Activated CD4-positive, alpha-beta T cell treated with anti-CD3 and anti-CD28 coated beads, Interleukin-2, amount 10 ng/mL, durations not matched to agents 7 days and 5 days (primary cell): ENCODE measurements around the gene RRBP1. TPM values are rescaled to one million over a fixed set of nuclear protein-coding genes. Genes with fewer than 3 reads are reported as not detected.

Experiments used
- CTCF ChIA-PET: fragments of 350-600 bp; sonication (Branson Sonifier 250); formaldehyde crosslinking; loops from one replicate; lab custom pipeline; 2021; ENCODE audit warnings: antibody characterized with exemption; lab: Charles Lee
- POLR2A ChIA-PET: fragments of 350-600 bp; sonication (Branson Sonifier 250); formaldehyde crosslinking; loops from one replicate; lab custom pipeline; 2021; ENCODE audit warnings: antibody characterized with exemption; lab: Charles Lee
- DNase-seq: peaks from one replicate; pipeline ENCODE4 v3.0.0-alpha.2; 2020
- H3K27ac Mint-ChIP-seq: one replicate; pipeline ENCODE4 v1.8.0; 2021; ENCODE audit warnings: mild to moderate bottlenecking, moderate library complexity, mixed read lengths
- H3K27me3 Mint-ChIP-seq: one replicate; pipeline ENCODE4 v1.8.0; 2021; ENCODE audit warnings: mixed read lengths
- H3K36me3 Mint-ChIP-seq: one replicate; pipeline ENCODE4 v1.8.0; 2021; ENCODE audit warnings: low read depth, mixed read lengths
- H3K4me1 Mint-ChIP-seq: one replicate; pipeline ENCODE4 v1.8.0; 2021; ENCODE audit warnings: mixed read lengths
- H3K4me3 Mint-ChIP-seq: one replicate; pipeline ENCODE4 v1.8.0; 2021; ENCODE audit warnings: mild to moderate bottlenecking, moderate library complexity, mixed read lengths
- H3K9me3 Mint-ChIP-seq: one replicate; pipeline ENCODE4 v1.8.0; 2021; ENCODE audit warnings: mixed read lengths
- total RNA-seq, 2 experiments: library from RNA; stranded (reverse); gene quantifications; one replicate each; pipeline ENCODE4 v1.2.3, GENCODE V29; 2021

RRBP1 gene
- total RNA-seq, 2 experiments from 2014 or later = 50.8 to 52.1 TPM

- H3K9me3 Mint-ChIP-seq = no peaks in the 10 kb centered on the region
- H3K4me1 Mint-ChIP-seq = peaks cover 30% of the 10 kb centered on the region
- no peak overlapping the region for H3K27ac Mint-ChIP-seq
- POLR2A ChIA-PET = no interaction called here
- CTCF ChIA-PET = interaction anchor here (0.6 to 1.1 kb wide), 3 partner anchors 27 to 263 kb away, joined by 3 to 4 read pairs (median 3); no protein-coding TSS in a partner anchor
- peaks cover 16% of the 10 kb centered on the region for H3K36me3 Mint-ChIP-seq
- H3K27me3 Mint-ChIP-seq = no peaks in the 10 kb centered on the region
- DNase-seq = no peak
- no peak overlapping the region for H3K4me3 Mint-ChIP-seq
These were observed 6.3 kb downstream of the RRBP1 start for GRCh38 chr20:17675519-17676377.

GRCh38 chr20:17674722-17675518 is 7.1 kb downstream of the RRBP1 start:
- Mint-ChIP-seq H3K9me3 (no peaks in the 10 kb centered on the region), H3K27me3 (no peaks in the 10 kb centered on the region), H3K4me1 (peaks cover 22% of the 10 kb centered on the region), H3K4me3 (no peak overlapping the region), H3K36me3 (peaks cover 17% of the 10 kb centered on the region), H3K27ac (no peak overlapping the region)
- CTCF ChIA-PET = interaction anchor here (0.6 to 1.1 kb wide), 2 partner anchors 28 to 116 kb away, joined by 3 to 4 read pairs; no protein-coding TSS in a partner anchor
- DNase-seq = no peak
- POLR2A ChIA-PET = no interaction called here

- no peak overlapping the region for H3K4me3 Mint-ChIP-seq
- peaks cover 8% of the 10 kb centered on the region for H3K36me3 Mint-ChIP-seq
- H3K4me1 Mint-ChIP-seq = peaks cover 8% of the 10 kb centered on the region
- H3K9me3 Mint-ChIP-seq = no peaks in the 10 kb centered on the region
- H3K27ac Mint-ChIP-seq = no peak overlapping the region
- CTCF ChIA-PET = no interaction called here
- no peak for DNase-seq
- no peaks in the 10 kb centered on the region for H3K27me3 Mint-ChIP-seq
- POLR2A ChIA-PET = no interaction called here
These were observed 9.0 kb downstream of the RRBP1 start for GRCh38 chr20:17673084-17673483.

- H3K4me3 Mint-ChIP-seq = no peak overlapping the region
- POLR2A ChIA-PET = no interaction called here
These were observed 10.5 kb downstream of the RRBP1 start for GRCh38 chr20:17671565-17671964.

GRCh38 chr20:17671011-17671410 is 11.0 kb downstream of the RRBP1 start:
- Mint-ChIP-seq H3K27me3 (no peaks in the 10 kb centered on the region), H3K27ac (no peak overlapping the region), H3K9me3 (no peaks in the 10 kb centered on the region), H3K36me3 (peaks cover 14% of the 10 kb centered on the region), H3K4me1 (peaks cover 11% of the 10 kb centered on the region), H3K4me3 (no peak overlapping the region)
- POLR2A ChIA-PET = no interaction called here
- CTCF ChIA-PET = no interaction called here
- no peak for DNase-seq

More at GRCh38 chr20:17671565-17671964, 10.5 kb downstream of the RRBP1 start:
- Mint-ChIP-seq H3K36me3 (peaks cover 14% of the 10 kb centered on the region), H3K27me3 (no peaks in the 10 kb centered on the region), H3K4me1 (peaks cover 8% of the 10 kb centered on the region), H3K27ac (no peak overlapping the region), H3K9me3 (no peaks in the 10 kb centered on the region)
- DNase-seq = no peak
- CTCF ChIA-PET = no interaction called here

- ChIA-PET POLR2A (no interaction called here), CTCF (no interaction called here)
- Mint-ChIP-seq H3K36me3 (peaks cover 14% of the 10 kb centered on the region), H3K9me3 (no peaks in the 10 kb centered on the region), H3K4me1 (peaks cover 21% of the 10 kb centered on the region), H3K27ac (no peak overlapping the region), H3K4me3 (no peak overlapping the region), H3K27me3 (no peaks in the 10 kb centered on the region)
- no peak for DNase-seq
These were observed 12.6 kb downstream of the RRBP1 start for GRCh38 chr20:17669306-17669931.

GRCh38 chr20:17668432-17668831 is 13.6 kb downstream of the RRBP1 start:
- Mint-ChIP-seq H3K9me3 (no peaks in the 10 kb centered on the region), H3K4me3 (no peak overlapping the region), H3K27me3 (no peaks in the 10 kb centered on the region), H3K27ac (no peak overlapping the region), H3K4me1 (peaks cover 27% of the 10 kb centered on the region), H3K36me3 (peaks cover 14% of the 10 kb centered on the region)
- no peak for DNase-seq
- ChIA-PET CTCF (no interaction called here), POLR2A (no interaction called here)

- ChIA-PET POLR2A (no interaction called here), CTCF (no interaction called here)
- peaks cover 32% of the 10 kb centered on the region for H3K4me1 Mint-ChIP-seq
- H3K27me3 Mint-ChIP-seq = no peaks in the 10 kb centered on the region
- no peak for DNase-seq
- H3K9me3 Mint-ChIP-seq = no peaks in the 10 kb centered on the region
- no peak overlapping the region for H3K27ac Mint-ChIP-seq
- no peak overlapping the region for H3K4me3 Mint-ChIP-seq
- peaks cover 10% of the 10 kb centered on the region for H3K36me3 Mint-ChIP-seq
These were observed 14.6 kb downstream of the RRBP1 start for GRCh38 chr20:17667445-17667844.

- ChIA-PET CTCF (interaction anchor here (2.3 kb wide), 1 partner anchor 16 kb away, joined by 11 read pairs; the partner anchor contains the start of gene RRBP1), POLR2A (no interaction called here)
- H3K4me3 Mint-ChIP-seq = no peak overlapping the region
- H3K4me1 Mint-ChIP-seq = peaks cover 39% of the 10 kb centered on the region
- H3K27ac Mint-ChIP-seq = no peak overlapping the region
- H3K9me3 Mint-ChIP-seq = no peaks in the 10 kb centered on the region
- no peak for DNase-seq
- H3K27me3 Mint-ChIP-seq = no peaks in the 10 kb centered on the region
- peaks cover 10% of the 10 kb centered on the region for H3K36me3 Mint-ChIP-seq
These were observed 15.6 kb downstream of the RRBP1 start for GRCh38 chr20:17666481-17666880.

GRCh38 chr20:17665756-17666155 is 16.3 kb downstream of the RRBP1 start:
- Mint-ChIP-seq H3K27ac (no peak overlapping the region), H3K27me3 (no peaks in the 10 kb centered on the region), H3K4me1 (peaks cover 39% of the 10 kb centered on the region), H3K9me3 (no peaks in the 10 kb centered on the region), H3K4me3 (no peak overlapping the region), H3K36me3 (peaks cover 9% of the 10 kb centered on the region)
- DNase-seq = no peak
- ChIA-PET CTCF (interaction anchor here (1.3 to 2.3 kb wide), 2 partner anchors 13 to 16 kb away, joined by 3 to 11 read pairs; partner anchors contain the start of gene RRBP1), POLR2A (no interaction called here)

- Mint-ChIP-seq H3K27ac (no peak overlapping the region), H3K4me1 (peaks cover 39% of the 10 kb centered on the region), H3K27me3 (no peaks in the 10 kb centered on the region), H3K9me3 (peaks cover 7% of the 10 kb centered on the region), H3K4me3 (no peak overlapping the region), H3K36me3 (peaks cover 20% of the 10 kb centered on the region)
- no peak for DNase-seq
- POLR2A ChIA-PET = no interaction called here
- CTCF ChIA-PET = interaction anchor here (0.7 to 1.0 kb wide), 3 partner anchors 13 to 1490 kb away, joined by 3 to 5 read pairs (median 3); no protein-coding TSS in a partner anchor
These were observed 17.9 kb downstream of the RRBP1 start for GRCh38 chr20:17664025-17664633.

GRCh38 chr20:17663486-17663885 is 18.6 kb downstream of the RRBP1 start:
- H3K4me3 Mint-ChIP-seq = no peak overlapping the region
- ChIA-PET CTCF (no interaction called here), POLR2A (no interaction called here)
- H3K9me3 Mint-ChIP-seq = peaks cover 9% of the 10 kb centered on the region
- DNase-seq = no peak
- H3K4me1 Mint-ChIP-seq = peaks cover 39% of the 10 kb centered on the region
- H3K27ac Mint-ChIP-seq = no peak overlapping the region
- H3K27me3 Mint-ChIP-seq = no peaks in the 10 kb centered on the region
- H3K36me3 Mint-ChIP-seq = peaks cover 24% of the 10 kb centered on the region
